Left forelimb (tissue), 1 donor: ENCODE data around the gene SUSD2.

Source experiments
- DNase-seq: peaks from one replicate; pipeline ENCODE4 v3.0.0-alpha.2; 2018; ENCODE audit warnings: low spot score

SUSD2 gene

GRCh38 chr22:24153959-24154358 is 27.3 kb upstream of the SUSD2 start:
- DNase-seq: no peak

- DNase-seq: no peak
Observed at GRCh38 chr22:24154826-24155225, 26.5 kb upstream of the SUSD2 start.

GRCh38 chr22:24155627-24156140 is 25.6 kb upstream of the SUSD2 start:
- DNase-seq: peak; percentile 83

- DNase-seq: no peak
Observed at GRCh38 chr22:24156141-24156912, 25.0 kb upstream of the SUSD2 start.

GRCh38 chr22:24156913-24157821 is 24.1 kb upstream of the SUSD2 start:
- DNase-seq: peak; percentile 90

- no peak for DNase-seq
Observed at GRCh38 chr22:24157822-24158135, 23.5 kb upstream of the SUSD2 start.

- DNase-seq: no peak
Observed at GRCh38 chr22:24159650-24160049, 21.6 kb upstream of the SUSD2 start.

GRCh38 chr22:24160546-24160945 is 20.7 kb upstream of the SUSD2 start:
- no peak for DNase-seq

GRCh38 chr22:24161485-24161884 is 19.8 kb upstream of the SUSD2 start:
- no peak for DNase-seq

- no peak for DNase-seq
Observed at GRCh38 chr22:24161909-24162308, 19.4 kb upstream of the SUSD2 start.

- DNase-seq: no peak
Observed at GRCh38 chr22:24162436-24162835, 18.9 kb upstream of the SUSD2 start.

- no peak for DNase-seq
Observed at GRCh38 chr22:24164243-24164642, 17.0 kb upstream of the SUSD2 start.

- no peak for DNase-seq
Observed at GRCh38 chr22:24164940-24165339, 16.3 kb upstream of the SUSD2 start.

GRCh38 chr22:24165673-24166072 is 15.6 kb upstream of the SUSD2 start:
- no peak for DNase-seq

GRCh38 chr22:24166811-24167210 is 14.5 kb upstream of the SUSD2 start:
- DNase-seq: no peak

- DNase-seq: no peak
Observed at GRCh38 chr22:24169439-24170058, 11.7 kb upstream of the SUSD2 start.

- DNase-seq: no peak
Observed at GRCh38 chr22:24170188-24170587, 11.1 kb upstream of the SUSD2 start.

- DNase-seq: no peak
Observed at GRCh38 chr22:24170632-24171031, 10.7 kb upstream of the SUSD2 start.

GRCh38 chr22:24171822-24172221 is 9.5 kb upstream of the SUSD2 start:
- DNase-seq: no peak

- DNase-seq: peak; percentile 84
Observed at GRCh38 chr22:24175160-24175808, 6.0 kb upstream of the SUSD2 start.

GRCh38 chr22:24176040-24176439 is 5.2 kb upstream of the SUSD2 start:
- DNase-seq: no peak

GRCh38 chr22:24176630-24177029 is 4.7 kb upstream of the SUSD2 start:
- DNase-seq: no peak
